GM23338 (cell line): Measurements from ENCODE around the gene IL17C. TPM values are rescaled to one million over a fixed set of nuclear protein-coding genes. Genes with fewer than 3 reads are reported as not detected.

ENCODE experiments used
- ATAC-seq: fragments of 200-7000 bp; cut with Tn5 transposase; 3 replicates; pipeline ENCODE4 v1.9.1; 2020
- DNase-seq: peaks from one replicate; pipeline ENCODE4 v3.0.0-alpha.2; 2015; ENCODE audit warnings: low spot score
- H2AFZ ChIP-seq: fragments of 200-600 bp; sonication (generic); 2 replicates; pipeline ENCODE4 v1.8.0; 2016; ENCODE audit warnings: antibody characterized with exemption, mild to moderate bottlenecking, moderate library complexity
- H3F3A ChIP-seq: fragments of 200-600 bp; sonication (generic); replicated peaks from 2 replicates; pipeline ENCODE4 v1.8.0; 2017; ENCODE audit warnings: antibody characterized with exemption, mixed run types, low read depth
- H3K27ac ChIP-seq: fragments of 200-600 bp; sonication (generic); 2 replicates; pipeline ENCODE4 v1.6.1; 2016; ENCODE audit warnings: low read depth
- H3K27me3 ChIP-seq: fragments of 200-600 bp; sonication (generic); 2 replicates; pipeline ENCODE4 v1.8.0; 2016; ENCODE audit warnings: mild to moderate bottlenecking, mixed run types, moderate library complexity; ENCODE audit not compliant: insufficient read depth
- H3K36me3 ChIP-seq: fragments of 200-600 bp; sonication (generic); 2 replicates; pipeline ENCODE4 v1.8.0; 2016; ENCODE audit warnings: mild to moderate bottlenecking; ENCODE audit not compliant: insufficient read depth
- H3K4me1 ChIP-seq: fragments of 200-600 bp; sonication (generic); 2 replicates; pipeline ENCODE4 v1.8.0; 2016; ENCODE audit warnings: mild to moderate bottlenecking, moderate library complexity; ENCODE audit not compliant: insufficient read depth
- H3K4me2 ChIP-seq: fragments of 200-600 bp; sonication (generic); 2 replicates; pipeline ENCODE4 v1.7.1; 2017; ENCODE audit warnings: mixed run types
- H3K4me3 ChIP-seq: fragments of 200-600 bp; sonication (generic); 2 replicates; pipeline ENCODE4 v1.6.1; 2016; ENCODE audit warnings: mixed run types
- H3K79me2 ChIP-seq: fragments of 200-600 bp; sonication (generic); replicated peaks from 2 replicates; pipeline ENCODE4 v1.8.0; 2017; ENCODE audit warnings: mild to moderate bottlenecking; ENCODE audit not compliant: insufficient read depth
- H3K9me2 ChIP-seq: fragments of 200-600 bp; sonication (generic); 2 replicates; pipeline ENCODE4 v1.8.0; 2017; ENCODE audit not compliant: insufficient read depth
- H4K20me1 ChIP-seq: fragments of 200-600 bp; sonication (generic); replicated peaks from 2 replicates; pipeline ENCODE4 v1.8.0; 2017; ENCODE audit warnings: mild to moderate bottlenecking; ENCODE audit not compliant: insufficient read depth
- H3K27ac Mint-ChIP-seq: 2 replicates; pipeline ENCODE4 v1.8.0; 2020; ENCODE audit warnings: inconsistent platforms, mild to moderate bottlenecking, moderate library complexity, mixed read lengths
- H3K27me3 Mint-ChIP-seq: 3 replicates; pipeline ENCODE4 v1.8.0; 2022; ENCODE audit warnings: low read depth, mild to moderate bottlenecking, moderate library complexity, mixed read lengths, inconsistent platforms; ENCODE audit not compliant: insufficient read depth, poor library complexity
- H3K36me3 Mint-ChIP-seq: 3 replicates; pipeline ENCODE4 v1.8.0; 2021; ENCODE audit warnings: low read depth, mild to moderate bottlenecking, inconsistent platforms, moderate library complexity, mixed read lengths
- H3K4me1 Mint-ChIP-seq: 3 replicates; pipeline ENCODE4 v1.8.0; 2020; ENCODE audit warnings: mild to moderate bottlenecking, inconsistent platforms, mixed read lengths
- H3K4me3 Mint-ChIP-seq: 3 replicates; pipeline ENCODE4 v1.8.0; 2021; ENCODE audit warnings: moderate library complexity, mild to moderate bottlenecking, inconsistent platforms, mixed read lengths
- H3K9me3 Mint-ChIP-seq: 3 replicates; pipeline ENCODE4 v1.8.0; 2020; ENCODE audit warnings: moderate library complexity, mild to moderate bottlenecking, inconsistent platforms, mixed read lengths
- CREB1 ChIP-seq: fragments of 250-450 bp; sonication (Bioruptor Pico); IDR thresholded peaks from 2 replicates; pipeline ENCODE4 v1.5.0; 2020; ENCODE audit warnings: low read depth, mild to moderate bottlenecking, moderate library complexity
- EZH2 ChIP-seq: fragments of 200-600 bp; sonication (generic); IDR thresholded peaks from one replicate; pipeline ENCODE4 v1.8.0; 2017; ENCODE audit warnings: antibody characterized with exemption, mild to moderate bottlenecking, low read depth; ENCODE audit not compliant: unreplicated experiment
- EZH2phosphoT487 ChIP-seq: fragments of 200-600 bp; sonication (generic); IDR thresholded peaks from one replicate; pipeline ENCODE4 v1.8.1; 2018; ENCODE audit warnings: antibody characterized with exemption; ENCODE audit not compliant: unreplicated experiment
- JUNB ChIP-seq: IDR thresholded peaks from one replicate; pipeline ENCODE4 v1.6.1; 2016; ENCODE audit warnings: antibody characterized with exemption; ENCODE audit not compliant: unreplicated experiment
- NANOG ChIP-seq: IDR thresholded peaks from 2 replicates; pipeline ENCODE4 v1.6.1; 2016; ENCODE audit warnings: antibody characterized with exemption, borderline replicate concordance
- POLR2AphosphoS5 ChIP-seq: IDR thresholded peaks from 2 replicates; pipeline ENCODE4 v1.6.1; 2016; ENCODE audit warnings: antibody characterized with exemption, low read depth
- STAT1 ChIP-seq: IDR thresholded peaks from one replicate; pipeline ENCODE4 v1.6.1; 2016; ENCODE audit warnings: antibody characterized with exemption; ENCODE audit not compliant: unreplicated experiment
- ZNF114 ChIP-seq: fragments of 250-450 bp; sonication (Bioruptor Pico); IDR thresholded peaks from 2 replicates; pipeline ENCODE4 v1.5.0; 2020; ENCODE audit warnings: mild to moderate bottlenecking, moderate library complexity
- ZNF331 ChIP-seq: fragments of 250-450 bp; sonication (Bioruptor Pico); IDR thresholded peaks from 2 replicates; pipeline ENCODE4 v1.5.0; 2020; ENCODE audit warnings: low read depth, mild to moderate bottlenecking, moderate library complexity
- polyA plus RNA-seq: library from polyadenylated mRNA; unstranded; fragments of >200 nt; fragmentation: Nextera tagmentation; extraction: Ambion mirVana; gene quantifications from 2 replicates; pipeline ENCODE4 v1.2.1, GENCODE V29; 2016
- total RNA-seq: library from RNA; depleted of rRNA; stranded (reverse); fragments of >200 nt; shearing (Covaris generic); gene quantifications from 2 replicates; pipeline ENCODE4 v1.2.3, GENCODE V29; 2014
- TF ChIP-seq, protein P1 (sequence below), 2 experiments: fragments of 200-600 bp in 1 of 2; sonication (generic) in 1 of 2; conservative IDR thresholded peaks; 2 replicates each; pipeline versions ENCODE4 v1.5.1 to v1.6.1; 2016 to 2017; ENCODE audit warnings: antibody characterized with exemption in 2 of 2, low read depth in 2 of 2, mild to moderate bottlenecking in 2 of 2, moderate library complexity in 1 of 2
- TF ChIP-seq, protein P2 (sequence below): IDR thresholded peaks from one replicate; pipeline ENCODE4 v1.6.1; 2018; ENCODE audit warnings: antibody characterized with exemption; ENCODE audit not compliant: unreplicated experiment
- TF ChIP-seq, protein P3 (sequence below): fragments of 250-450 bp; sonication (Bioruptor Pico); IDR thresholded peaks from 2 replicates; pipeline ENCODE4 v1.5.0; 2020; ENCODE audit warnings: mild to moderate bottlenecking, moderate library complexity
- TF ChIP-seq, protein P4 (sequence below): IDR thresholded peaks from 2 replicates; pipeline ENCODE4 v1.6.1; 2016; ENCODE audit warnings: antibody characterized with exemption

IL17C gene
- total and polyA plus RNA-seq, 2 experiments from 2014 or later: 2.7 to 3.9 TPM

DNA sequence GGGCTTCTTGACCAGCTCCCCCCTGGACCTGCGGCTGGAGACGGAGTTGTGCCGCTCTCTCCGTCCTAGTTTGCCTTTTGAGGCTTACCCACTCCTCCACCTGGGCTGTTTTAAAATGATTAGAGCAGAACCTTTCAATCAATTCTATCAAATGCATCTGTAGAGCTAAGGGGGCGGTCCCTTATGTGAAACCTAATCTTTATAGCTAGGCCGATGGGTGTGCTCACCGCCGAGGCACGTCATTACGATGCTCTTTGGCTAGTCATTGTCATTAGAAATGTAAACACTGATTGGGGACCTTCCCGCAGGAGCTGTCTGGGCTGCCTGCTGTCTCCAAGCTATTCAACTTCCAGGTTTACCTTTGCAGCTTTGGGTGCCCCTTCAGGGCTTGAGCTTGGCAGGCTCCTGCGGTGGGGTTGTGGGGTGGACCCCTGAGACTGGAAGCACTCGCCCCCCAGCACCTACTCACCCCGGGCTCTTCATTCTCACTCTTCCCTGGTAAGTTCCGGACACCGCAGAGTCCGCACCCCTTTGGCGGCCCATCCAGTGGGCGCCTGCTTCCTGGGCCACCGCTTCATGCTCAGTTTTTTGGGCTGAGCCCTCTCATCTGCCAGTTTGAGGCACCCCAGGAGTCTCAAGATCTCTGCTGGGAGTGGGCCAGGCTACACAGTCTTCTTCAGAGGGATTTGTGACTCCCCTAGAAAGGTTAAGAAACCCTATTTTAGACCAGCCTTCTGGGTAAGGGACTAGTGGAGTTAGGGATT, 20.9 kb upstream of the IL17C start:
- Histone ChIP-seq H3K4me3 (no peak overlapping the region), H4K20me1 (peaks cover 27% of the 10 kb centered on the region), H3K4me2 (no peak overlapping the region), H3K9me2 (no peaks in the 10 kb centered on the region), H3K27ac (no peak overlapping the region), H3F3A (0 out of 2 replicates have a peak, but pooled peaks cover 8% of the 10 kb centered on the region), H3K27me3 (no peaks in the 10 kb centered on the region), H3K79me2 (peaks cover 49% of the 10 kb centered on the region), H2AFZ (no peak overlapping the region), H3K36me3 (peaks cover 5% of the 10 kb centered on the region), H3K4me1 (no peaks in the 10 kb centered on the region)
- DNase-seq (no peak), ATAC-seq (peak; percentile 64)
- H3K4me3 Mint-ChIP-seq: no peak overlapping the region
- H3K9me3 Mint-ChIP-seq: no peaks in the 10 kb centered on the region
- peak overlapping the region; percentile 41 for H3K27ac Mint-ChIP-seq
- TF ChIP-seq JUNB: no peak
- TF ChIP-seq ZNF114 (CRISPR knock-in tag): no peak
- TF ChIP-seq POLR2AphosphoS5: no peak
- TF ChIP-seq CREB1: no peak
- TF ChIP-seq, protein P1, sequence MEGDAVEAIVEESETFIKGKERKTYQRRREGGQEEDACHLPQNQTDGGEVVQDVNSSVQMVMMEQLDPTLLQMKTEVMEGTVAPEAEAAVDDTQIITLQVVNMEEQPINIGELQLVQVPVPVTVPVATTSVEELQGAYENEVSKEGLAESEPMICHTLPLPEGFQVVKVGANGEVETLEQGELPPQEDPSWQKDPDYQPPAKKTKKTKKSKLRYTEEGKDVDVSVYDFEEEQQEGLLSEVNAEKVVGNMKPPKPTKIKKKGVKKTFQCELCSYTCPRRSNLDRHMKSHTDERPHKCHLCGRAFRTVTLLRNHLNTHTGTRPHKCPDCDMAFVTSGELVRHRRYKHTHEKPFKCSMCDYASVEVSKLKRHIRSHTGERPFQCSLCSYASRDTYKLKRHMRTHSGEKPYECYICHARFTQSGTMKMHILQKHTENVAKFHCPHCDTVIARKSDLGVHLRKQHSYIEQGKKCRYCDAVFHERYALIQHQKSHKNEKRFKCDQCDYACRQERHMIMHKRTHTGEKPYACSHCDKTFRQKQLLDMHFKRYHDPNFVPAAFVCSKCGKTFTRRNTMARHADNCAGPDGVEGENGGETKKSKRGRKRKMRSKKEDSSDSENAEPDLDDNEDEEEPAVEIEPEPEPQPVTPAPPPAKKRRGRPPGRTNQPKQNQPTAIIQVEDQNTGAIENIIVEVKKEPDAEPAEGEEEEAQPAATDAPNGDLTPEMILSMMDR (conservative IDR thresholded peaks at IDR 0.05; ENCODE audit: low read depth in 2 of 2): no peak
- TF ChIP-seq ZNF331 (CRISPR knock-in tag): no peak
- TF ChIP-seq EZH2: no peak
- TF ChIP-seq, protein P2, sequence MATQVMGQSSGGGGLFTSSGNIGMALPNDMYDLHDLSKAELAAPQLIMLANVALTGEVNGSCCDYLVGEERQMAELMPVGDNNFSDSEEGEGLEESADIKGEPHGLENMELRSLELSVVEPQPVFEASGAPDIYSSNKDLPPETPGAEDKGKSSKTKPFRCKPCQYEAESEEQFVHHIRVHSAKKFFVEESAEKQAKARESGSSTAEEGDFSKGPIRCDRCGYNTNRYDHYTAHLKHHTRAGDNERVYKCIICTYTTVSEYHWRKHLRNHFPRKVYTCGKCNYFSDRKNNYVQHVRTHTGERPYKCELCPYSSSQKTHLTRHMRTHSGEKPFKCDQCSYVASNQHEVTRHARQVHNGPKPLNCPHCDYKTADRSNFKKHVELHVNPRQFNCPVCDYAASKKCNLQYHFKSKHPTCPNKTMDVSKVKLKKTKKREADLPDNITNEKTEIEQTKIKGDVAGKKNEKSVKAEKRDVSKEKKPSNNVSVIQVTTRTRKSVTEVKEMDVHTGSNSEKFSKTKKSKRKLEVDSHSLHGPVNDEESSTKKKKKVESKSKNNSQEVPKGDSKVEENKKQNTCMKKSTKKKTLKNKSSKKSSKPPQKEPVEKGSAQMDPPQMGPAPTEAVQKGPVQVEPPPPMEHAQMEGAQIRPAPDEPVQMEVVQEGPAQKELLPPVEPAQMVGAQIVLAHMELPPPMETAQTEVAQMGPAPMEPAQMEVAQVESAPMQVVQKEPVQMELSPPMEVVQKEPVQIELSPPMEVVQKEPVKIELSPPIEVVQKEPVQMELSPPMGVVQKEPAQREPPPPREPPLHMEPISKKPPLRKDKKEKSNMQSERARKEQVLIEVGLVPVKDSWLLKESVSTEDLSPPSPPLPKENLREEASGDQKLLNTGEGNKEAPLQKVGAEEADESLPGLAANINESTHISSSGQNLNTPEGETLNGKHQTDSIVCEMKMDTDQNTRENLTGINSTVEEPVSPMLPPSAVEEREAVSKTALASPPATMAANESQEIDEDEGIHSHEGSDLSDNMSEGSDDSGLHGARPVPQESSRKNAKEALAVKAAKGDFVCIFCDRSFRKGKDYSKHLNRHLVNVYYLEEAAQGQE: no peak
- no peak for TF ChIP-seq NANOG
- no peak for TF ChIP-seq STAT1
- TF ChIP-seq, protein P3, sequence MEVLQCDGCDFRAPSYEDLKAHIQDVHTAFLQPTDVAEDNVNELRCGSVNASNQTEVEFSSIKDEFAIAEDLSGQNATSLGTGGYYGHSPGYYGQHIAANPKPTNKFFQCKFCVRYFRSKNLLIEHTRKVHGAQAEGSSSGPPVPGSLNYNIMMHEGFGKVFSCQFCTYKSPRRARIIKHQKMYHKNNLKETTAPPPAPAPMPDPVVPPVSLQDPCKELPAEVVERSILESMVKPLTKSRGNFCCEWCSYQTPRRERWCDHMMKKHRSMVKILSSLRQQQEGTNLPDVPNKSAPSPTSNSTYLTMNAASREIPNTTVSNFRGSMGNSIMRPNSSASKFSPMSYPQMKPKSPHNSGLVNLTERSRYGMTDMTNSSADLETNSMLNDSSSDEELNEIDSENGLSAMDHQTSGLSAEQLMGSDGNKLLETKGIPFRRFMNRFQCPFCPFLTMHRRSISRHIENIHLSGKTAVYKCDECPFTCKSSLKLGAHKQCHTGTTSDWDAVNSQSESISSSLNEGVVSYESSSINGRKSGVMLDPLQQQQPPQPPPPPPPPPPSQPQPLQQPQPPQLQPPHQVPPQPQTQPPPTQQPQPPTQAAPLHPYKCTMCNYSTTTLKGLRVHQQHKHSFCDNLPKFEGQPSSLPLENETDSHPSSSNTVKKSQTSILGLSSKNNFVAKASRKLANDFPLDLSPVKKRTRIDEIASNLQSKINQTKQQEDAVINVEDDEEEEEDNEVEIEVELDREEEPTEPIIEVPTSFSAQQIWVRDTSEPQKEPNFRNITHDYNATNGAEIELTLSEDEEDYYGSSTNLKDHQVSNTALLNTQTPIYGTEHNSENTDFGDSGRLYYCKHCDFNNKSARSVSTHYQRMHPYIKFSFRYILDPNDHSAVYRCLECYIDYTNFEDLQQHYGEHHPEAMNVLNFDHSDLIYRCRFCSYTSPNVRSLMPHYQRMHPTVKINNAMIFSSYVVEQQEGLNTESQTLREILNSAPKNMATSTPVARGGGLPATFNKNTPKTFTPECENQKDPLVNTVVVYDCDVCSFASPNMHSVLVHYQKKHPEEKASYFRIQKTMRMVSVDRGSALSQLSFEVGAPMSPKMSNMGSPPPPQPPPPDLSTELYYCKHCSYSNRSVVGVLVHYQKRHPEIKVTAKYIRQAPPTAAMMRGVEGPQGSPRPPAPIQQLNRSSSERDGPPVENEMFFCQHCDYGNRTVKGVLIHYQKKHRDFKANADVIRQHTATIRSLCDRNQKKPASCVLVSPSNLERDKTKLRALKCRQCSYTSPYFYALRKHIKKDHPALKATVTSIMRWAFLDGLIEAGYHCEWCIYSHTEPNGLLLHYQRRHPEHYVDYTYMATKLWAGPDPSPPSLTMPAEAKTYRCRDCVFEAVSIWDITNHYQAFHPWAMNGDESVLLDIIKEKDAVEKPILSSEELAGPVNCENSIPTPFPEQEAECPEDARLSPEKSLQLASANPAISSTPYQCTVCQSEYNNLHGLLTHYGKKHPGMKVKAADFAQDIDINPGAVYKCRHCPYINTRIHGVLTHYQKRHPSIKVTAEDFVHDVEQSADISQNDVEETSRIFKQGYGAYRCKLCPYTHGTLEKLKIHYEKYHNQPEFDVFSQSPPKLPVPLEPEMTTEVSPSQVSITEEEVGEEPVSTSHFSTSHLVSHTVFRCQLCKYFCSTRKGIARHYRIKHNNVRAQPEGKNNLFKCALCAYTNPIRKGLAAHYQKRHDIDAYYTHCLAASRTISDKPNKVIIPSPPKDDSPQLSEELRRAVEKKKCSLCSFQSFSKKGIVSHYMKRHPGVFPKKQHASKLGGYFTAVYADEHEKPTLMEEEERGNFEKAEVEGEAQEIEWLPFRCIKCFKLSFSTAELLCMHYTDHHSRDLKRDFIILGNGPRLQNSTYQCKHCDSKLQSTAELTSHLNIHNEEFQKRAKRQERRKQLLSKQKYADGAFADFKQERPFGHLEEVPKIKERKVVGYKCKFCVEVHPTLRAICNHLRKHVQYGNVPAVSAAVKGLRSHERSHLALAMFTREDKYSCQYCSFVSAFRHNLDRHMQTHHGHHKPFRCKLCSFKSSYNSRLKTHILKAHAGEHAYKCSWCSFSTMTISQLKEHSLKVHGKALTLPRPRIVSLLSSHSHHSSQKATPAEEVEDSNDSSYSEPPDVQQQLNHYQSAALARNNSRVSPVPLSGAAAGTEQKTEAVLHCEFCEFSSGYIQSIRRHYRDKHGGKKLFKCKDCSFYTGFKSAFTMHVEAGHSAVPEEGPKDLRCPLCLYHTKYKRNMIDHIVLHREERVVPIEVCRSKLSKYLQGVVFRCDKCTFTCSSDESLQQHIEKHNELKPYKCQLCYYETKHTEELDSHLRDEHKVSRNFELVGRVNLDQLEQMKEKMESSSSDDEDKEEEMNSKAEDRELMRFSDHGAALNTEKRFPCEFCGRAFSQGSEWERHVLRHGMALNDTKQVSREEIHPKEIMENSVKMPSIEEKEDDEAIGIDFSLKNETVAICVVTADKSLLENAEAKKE (CRISPR knock-in tag): no peak
- TF ChIP-seq, protein P4, sequence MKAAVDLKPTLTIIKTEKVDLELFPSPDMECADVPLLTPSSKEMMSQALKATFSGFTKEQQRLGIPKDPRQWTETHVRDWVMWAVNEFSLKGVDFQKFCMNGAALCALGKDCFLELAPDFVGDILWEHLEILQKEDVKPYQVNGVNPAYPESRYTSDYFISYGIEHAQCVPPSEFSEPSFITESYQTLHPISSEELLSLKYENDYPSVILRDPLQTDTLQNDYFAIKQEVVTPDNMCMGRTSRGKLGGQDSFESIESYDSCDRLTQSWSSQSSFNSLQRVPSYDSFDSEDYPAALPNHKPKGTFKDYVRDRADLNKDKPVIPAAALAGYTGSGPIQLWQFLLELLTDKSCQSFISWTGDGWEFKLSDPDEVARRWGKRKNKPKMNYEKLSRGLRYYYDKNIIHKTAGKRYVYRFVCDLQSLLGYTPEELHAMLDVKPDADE: no peak
- no peak for TF ChIP-seq EZH2phosphoT487
- peaks cover 36% of the 10 kb centered on the region for H3K4me1 Mint-ChIP-seq
- H3K36me3 Mint-ChIP-seq: peaks cover 37% of the 10 kb centered on the region
- H3K27me3 Mint-ChIP-seq: peaks cover 4% of the 10 kb centered on the region
